HepG2 (cell line): ENCODE measurements around the gene DDX6. TPM values are rescaled to one million over a fixed set of nuclear protein-coding genes. Genes with fewer than 3 reads are reported as not detected.

Source experiments
- ATAC-seq: fragments of 200-7000 bp; cut with Tn5 transposase; 3 replicates; pipeline ENCODE4 v1.9.1; 2020; ENCODE audit warnings: mild to moderate bottlenecking, moderate library complexity
- BruUV-seq: library from RNA; stranded (reverse); fragments of 400-500 nt; replicated peaks from 2 replicates; lab custom pipeline; 2021; lab: Mats Ljungman, UMichigan
- CTCF ChIA-PET: fragments of 300-600 bp; formaldehyde crosslinking; extraction: SDS; loops from one replicate; lab custom pipeline; 2021; ENCODE audit warnings: low total read pairs, inconsistent platforms, low intra/inter-chr PET ratio; lab: Yijun Ruan, JAX
- POLR2A ChIA-PET: fragments of 350-600 bp; sonication (Branson Sonifier 250); formaldehyde crosslinking; loops from one replicate; lab custom pipeline; 2020; ENCODE audit warnings: antibody characterized with exemption, inconsistent platforms; lab: Yijun Ruan, JAX
- DNase-seq: peaks from one replicate; pipeline ENCODE4 v3.0.0-alpha.2; 2015; ENCODE audit warnings: low spot score
- FAIRE-seq: peaks from 3 replicates; lab custom pipeline; 2011; peaks lifted over from hg19 to GRCh38; lab: Jason Lieb, UNC
- H2AFZ ChIP-seq: one replicate; pipeline ENCODE4 v1.6.1; 2011; ENCODE audit warnings: low read length, inconsistent platforms
- H3K27ac ChIP-seq: fragments of 300-600 bp; 3 replicates; pipeline ENCODE4 v1.8.0; 2011; ENCODE audit warnings: mixed run types, mild to moderate bottlenecking, mixed read lengths, low read length, inconsistent platforms; ENCODE audit not compliant: insufficient read depth; ENCODE audit errors: extremely low read length
- H3K27me3 ChIP-seq, 2 experiments: fragments of 200-600 bp in 1 of 2; 2 replicates in 1 of 2; 3 replicates in 1 of 2; pipeline versions ENCODE4 v1.6.0 to v1.8.0; 2011; ENCODE audit warnings: low read length in 2 of 2, mild to moderate bottlenecking in 2 of 2, moderate library complexity in 2 of 2, inconsistent platforms in 1 of 2; ENCODE audit not compliant: insufficient read depth in 2 of 2, control insufficient read depth in 1 of 2
- H3K36me3 ChIP-seq, 2 experiments: fragments of 200-600 bp in 1 of 2; replicated peaks in 1 of 2; 2 replicates in 1 of 2; 3 replicates in 1 of 2; pipeline versions ENCODE4 v1.5.1 to v1.8.0; 2011; ENCODE audit warnings: low read length in 2 of 2, inconsistent platforms in 1 of 2; ENCODE audit not compliant: insufficient read depth in 2 of 2, control insufficient read depth in 1 of 2
- H3K4me1 ChIP-seq: 2 replicates; pipeline ENCODE4 v1.5.1; 2012; ENCODE audit warnings: low read length, inconsistent platforms; ENCODE audit not compliant: insufficient read depth
- H3K4me2 ChIP-seq: 2 replicates; pipeline ENCODE4 v1.6.0; 2011; ENCODE audit warnings: low read depth, low read length, inconsistent platforms
- H3K4me3 ChIP-seq, 3 experiments: fragments of 200-600 bp in 1 of 3; sonication (generic), shearing (Covaris generic) in 1 of 3; replicated peaks in 1 of 3; 2 replicates each; pipeline ENCODE4 v1.5.1; 2011 to 2016; ENCODE audit warnings: low read length in 3 of 3, inconsistent platforms in 2 of 3, low read depth in 2 of 3, mild to moderate bottlenecking in 2 of 3, control low read depth in 1 of 3, mixed read lengths in 1 of 3; ENCODE audit not compliant: insufficient read depth in 1 of 3
- H3K79me2 ChIP-seq: one replicate; pipeline ENCODE4 v1.6.1; 2011; ENCODE audit warnings: low read length, inconsistent platforms; ENCODE audit not compliant: insufficient read depth
- H3K9ac ChIP-seq: 2 replicates; pipeline ENCODE4 v1.6.0; 2011; ENCODE audit warnings: mild to moderate bottlenecking, low read depth, low read length, inconsistent platforms; ENCODE audit not compliant: insufficient read depth
- H3K9me3 ChIP-seq: 2 replicates; pipeline ENCODE4 v1.5.1; 2012; ENCODE audit warnings: mild to moderate bottlenecking, low read length
- H4K20me1 ChIP-seq: 2 replicates; pipeline ENCODE4 v1.6.0; 2011; ENCODE audit warnings: inconsistent platforms, mild to moderate bottlenecking, low read length, moderate library complexity; ENCODE audit not compliant: insufficient read depth
- CREM ChIP-seq, 2 experiments: sonication (generic) in 1 of 2; formaldehyde crosslinking in 1 of 2; IDR thresholded peaks; 2 replicates each; pipeline versions ENCODE4 v1.4.0 to v1.6.1; 2016 to 2020; ENCODE audit warnings: antibody characterized with exemption in 1 of 2, mild to moderate bottlenecking in 1 of 2, missing genetic modification reagents in 1 of 2
- MIER2 ChIP-seq: IDR thresholded peaks from 2 replicates; pipeline ENCODE4 v1.6.1; 2016; ENCODE audit warnings: missing biosample characterization, missing genetic modification reagents
- NFE2L2 ChIP-seq: fragments of 150-350 bp; IDR thresholded peaks from 2 replicates; pipeline ENCODE4 v1.6.1; 2014; ENCODE audit warnings: low read length
- SALL1 ChIP-seq: sonication (generic); formaldehyde crosslinking; IDR thresholded peaks from 2 replicates; pipeline ENCODE4 v1.8.0; 2022; ENCODE audit warnings: mild to moderate bottlenecking, missing genetic modification reagents
- SNAPC2 ChIP-seq: sonication (generic); formaldehyde crosslinking; IDR thresholded peaks from 2 replicates; pipeline ENCODE4 v1.8.1; 2022; ENCODE audit warnings: mild to moderate bottlenecking, missing genetic modification reagents
- ZFP41 ChIP-seq: sonication (generic); formaldehyde crosslinking; IDR thresholded peaks from 2 replicates; pipeline ENCODE4 v1.4.0; 2020; ENCODE audit warnings: mild to moderate bottlenecking, missing genetic modification reagents, borderline replicate concordance
- ZNF121 ChIP-seq: sonication (generic); formaldehyde crosslinking; IDR thresholded peaks from 2 replicates; pipeline ENCODE4 v1.5.0; 2020; ENCODE audit warnings: mild to moderate bottlenecking, missing genetic modification reagents
- ZNF367 ChIP-seq: sonication (generic); formaldehyde crosslinking; IDR thresholded peaks from 2 replicates; pipeline ENCODE4 v1.4.0; 2020; ENCODE audit warnings: missing genetic modification reagents, borderline replicate concordance
- ZNF549 ChIP-seq: sonication (generic); formaldehyde crosslinking; IDR thresholded peaks from 2 replicates; pipeline ENCODE4 v1.5.0; 2020; ENCODE audit warnings: missing genetic modification reagents
- ZNF788 ChIP-seq: sonication (generic); formaldehyde crosslinking; IDR thresholded peaks from 2 replicates; pipeline ENCODE4 v1.5.0; 2020; ENCODE audit warnings: mild to moderate bottlenecking, missing genetic modification reagents, borderline replicate concordance
- WGBS: methylation state at CpG from one replicate; pipeline ENCODE4 v1.1.6; 2017; ENCODE audit warnings: low lambda C conversion rate; 5-methylcytosine and 5-hydroxymethylcytosine counted together
- in situ Hi-C: cut with HindIII; loops from 2 replicates; pipeline ENCODE4 v1.10.0; 2017; ENCODE audit warnings: low pct_unique_long_range_greater_than_20kb; ENCODE audit not compliant: extremely low pct_ligation_motif_present
- intact Hi-C: fragments of 100-400 bp; cut with micrococcal nuclease; formaldehyde crosslinking; loops from one replicate; pipeline ENCODE4 v1.10.0; 2022; ENCODE audit not compliant: unreplicated experiment
- polyA plus RNA-seq, 8 experiments: library from polyadenylated mRNA; depleted of rRNA in 3 of 8; stranded (reverse) in 7 of 8; unstranded in 1 of 8; fragments of >200 nt; fragmentation: Illumina TruSeq in 4 of 8; extraction: Trizol in 4 of 8; gene quantifications; 2 replicates each; pipeline versions ENCODE4 v1.2.1 to v1.2.3, GENCODE V29; 2011 to 2016; ENCODE audit warnings: low read depth in 4 of 8, missing spikeins in 1 of 8, mixed read lengths in 1 of 8; ENCODE audit not compliant: insufficient read depth in 1 of 8
- total RNA-seq, 5 experiments: library from RNA; depleted of rRNA; stranded (reverse); fragments of >200 nt; fragmentation: Illumina TruSeq; extraction: Trizol; gene quantifications; 2 replicates each; pipeline ENCODE4 v1.2.3, GENCODE V29; 2016; ENCODE audit warnings: low read depth in 1 of 5

Gene DDX6
- total and polyA plus RNA-seq, 2 of the 13 experiments (the other 11 are each of a cell fraction or from before 2014, with no cell fraction given) = 20.9 to 59.2 TPM

DNA sequence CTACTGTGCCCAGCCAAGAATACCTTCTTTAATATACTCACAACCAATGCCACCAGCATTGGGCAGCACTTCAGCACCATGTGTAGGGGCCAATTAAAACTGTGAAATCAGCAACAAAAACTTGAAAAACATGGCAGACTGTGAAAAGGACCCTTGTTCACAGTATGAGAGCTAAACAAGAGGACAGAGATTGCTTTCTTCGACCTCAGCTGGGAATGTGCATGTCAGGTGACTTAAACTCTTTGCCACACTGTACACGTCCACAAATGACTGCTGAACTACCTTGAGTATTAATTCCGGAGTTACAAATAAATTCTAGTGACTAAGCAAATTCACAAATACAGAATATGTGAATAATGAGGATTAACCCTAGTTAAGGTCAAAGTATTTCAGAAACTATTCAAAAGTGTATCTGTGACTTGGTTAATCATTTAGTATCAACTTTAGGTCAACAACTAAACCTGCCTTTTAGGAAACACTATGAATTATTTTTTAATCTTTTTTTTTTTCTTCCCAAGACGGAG, 33.0 kb downstream of the DDX6 start:
- H3K4me1 ChIP-seq = no peaks in the 10 kb centered on the region
- no peak for DNase-seq
- 94% methylated on average over 4 of the region's 4 CpGs for whole genome bisulfite sequencing
- no peak overlapping the region for H3K9ac ChIP-seq
- FAIRE-seq = no peak
- H3K4me2 ChIP-seq = no peak overlapping the region
- H3K4me3 ChIP-seq = no peak overlapping the region
- H3K9me3 ChIP-seq = no peaks in the 10 kb centered on the region
- H2AFZ ChIP-seq = no peak overlapping the region
- intact Hi-C loops = no loop called here
- TF ChIP-seq MIER2 (CRISPR knock-in tag) (no peak), NFE2L2 (peak; percentile 24; the same call in 1 of the 2 replicates)
- peaks cover 23 to 84% of the 10 kb centered on the region in 2 experiments for H3K36me3 ChIP-seq
- H3K79me2 ChIP-seq = no peaks in the 10 kb centered on the region
- ChIA-PET CTCF (no interaction called here), POLR2A (no interaction called here)
- no peak for ATAC-seq
- no peak overlapping the region for H3K27ac ChIP-seq
- no peaks in the 10 kb centered on the region for H4K20me1 ChIP-seq
- in situ Hi-C loops = no loop called here
- no peaks in the 10 kb centered on the region for H3K27me3 ChIP-seq
- BruUV-seq = no TSS peak

DNA sequence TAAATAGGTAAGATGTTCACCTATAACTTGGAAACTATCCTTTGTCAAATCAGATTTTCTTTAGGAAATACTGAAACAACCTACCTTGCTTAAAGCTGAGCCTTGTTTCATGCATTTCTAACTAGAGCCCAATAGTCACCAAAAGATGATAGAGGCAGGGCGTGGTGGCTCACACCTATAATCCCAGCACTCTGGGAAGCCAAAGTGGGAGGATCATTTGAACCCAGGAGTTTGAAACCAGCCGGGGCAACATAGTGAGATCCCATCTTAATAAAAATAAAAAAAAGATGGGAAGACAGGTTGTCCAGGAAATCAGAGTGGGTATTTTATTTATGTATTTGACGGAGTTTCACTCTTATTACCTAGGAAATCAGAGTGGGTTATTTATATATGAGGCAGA, 38.3 kb downstream of the DDX6 start:
- no TSS peak for BruUV-seq
- FAIRE-seq (no peak), DNase-seq (no peak), ATAC-seq (no peak)
- CTCF ChIA-PET = no interaction called here
- no peaks in the 10 kb centered on the region for H3K9me3 ChIP-seq
- no peak overlapping the region for H3K9ac ChIP-seq
- H3K36me3 ChIP-seq = peaks cover 10 to 62% of the 10 kb centered on the region in 2 experiments
- H3K27ac ChIP-seq = no peak overlapping the region
- in situ Hi-C loops (no loop called here), intact Hi-C loops (no loop called here)
- H3K79me2 ChIP-seq = no peaks in the 10 kb centered on the region
- no peak overlapping the region for H3K4me2 ChIP-seq
- no peaks in the 10 kb centered on the region for H4K20me1 ChIP-seq
- no peaks in the 10 kb centered on the region for H3K27me3 ChIP-seq
- 100% methylated on average over 3 of the region's 3 CpGs for WGBS
- POLR2A ChIA-PET = no interaction called here
- H3K4me3 ChIP-seq = no peak overlapping the region
- H3K4me1 ChIP-seq = peaks cover 18% of the 10 kb centered on the region
- H2AFZ ChIP-seq = no peak overlapping the region
- TF ChIP-seq ZNF788 (CRISPR knock-in tag) (no peak), SNAPC2 (CRISPR knock-in tag) (no peak), ZFP41 (no peak), SALL1 (CRISPR knock-in tag) (no peak), ZNF367 (CRISPR knock-in tag) (no peak), ZNF121 (CRISPR knock-in tag) (peak; percentile 68; the same call in 1 of the 2 replicates), ZNF549 (CRISPR knock-in tag) (no peak), CREM (IDR thresholded peaks at IDR 0.05) (no peak), CREM (CRISPR knock-in tag; IDR thresholded peaks at IDR 0.05) (no peak)
